ENCODE results near the gene ATP5PB.

- no peak for TF ChIP-seq CTCF (IDR thresholded peaks at IDR 0.05; ENCODE audit: low read length)
- TF ChIP-seq EZH2 (IDR thresholded peaks at IDR 0.05; ENCODE audit: borderline replicate concordance, low read length) = no peak
Measured at GRCh38 chr1:111455642-111456031, 6.4 kb downstream of the ATP5PB start.
